Activated CD4-positive, alpha-beta T cell treated with anti-CD3 and anti-CD28 coated beads, Interleukin-2, amount 50 U/mL, for 1 hour (primary cell): ENCODE measurements around the gene LHFPL5.

Experiments used
- DNase-seq: peaks from one replicate; pipeline ENCODE4 v3.0.0-alpha.2; 2020

Gene LHFPL5

DNA sequence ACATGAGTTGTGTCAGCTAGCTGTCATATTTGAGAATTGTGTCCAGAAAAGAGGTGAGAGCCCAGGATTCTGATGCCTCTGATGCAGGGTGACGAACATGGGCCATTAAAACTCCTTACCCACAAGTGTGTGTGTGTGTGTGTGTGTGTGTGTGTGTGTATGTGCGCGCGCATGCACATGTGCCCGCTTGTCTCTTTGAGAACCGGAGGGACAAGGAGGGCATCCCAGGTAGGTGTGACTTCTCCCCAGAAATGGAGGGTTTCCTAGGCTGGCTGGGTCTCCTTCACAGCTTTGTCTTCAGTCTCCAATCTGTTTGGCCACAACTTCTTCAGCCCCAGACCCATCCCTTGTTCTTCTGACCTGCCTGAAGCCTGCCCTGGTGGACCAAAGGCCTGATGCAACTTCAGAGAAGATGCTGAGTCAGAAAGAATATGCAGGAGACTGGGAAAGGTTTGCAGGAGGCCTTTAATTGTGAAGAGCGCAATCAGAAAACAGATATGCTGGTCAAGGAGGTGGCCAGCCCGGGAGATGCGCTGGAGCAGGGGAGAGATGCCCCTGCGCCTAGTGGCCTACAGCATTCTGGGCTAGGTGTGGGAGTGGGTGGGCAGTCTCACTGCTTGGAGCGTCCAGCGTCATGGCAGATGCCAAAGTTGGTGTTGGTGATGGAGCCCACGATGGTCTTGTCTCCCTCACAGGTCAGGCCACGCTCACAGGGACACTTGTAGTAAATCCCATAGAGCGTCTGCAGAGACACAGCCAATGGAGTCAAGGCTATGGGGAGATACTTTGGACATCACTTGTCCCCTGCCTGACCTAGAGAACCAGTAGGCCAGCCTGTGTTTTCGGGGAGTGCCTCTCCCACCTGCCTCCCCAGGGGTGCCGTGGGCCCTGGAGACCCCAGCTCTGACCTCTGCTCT, 10.4 kb upstream of the LHFPL5 start:
- no peak for DNase-seq

DNA sequence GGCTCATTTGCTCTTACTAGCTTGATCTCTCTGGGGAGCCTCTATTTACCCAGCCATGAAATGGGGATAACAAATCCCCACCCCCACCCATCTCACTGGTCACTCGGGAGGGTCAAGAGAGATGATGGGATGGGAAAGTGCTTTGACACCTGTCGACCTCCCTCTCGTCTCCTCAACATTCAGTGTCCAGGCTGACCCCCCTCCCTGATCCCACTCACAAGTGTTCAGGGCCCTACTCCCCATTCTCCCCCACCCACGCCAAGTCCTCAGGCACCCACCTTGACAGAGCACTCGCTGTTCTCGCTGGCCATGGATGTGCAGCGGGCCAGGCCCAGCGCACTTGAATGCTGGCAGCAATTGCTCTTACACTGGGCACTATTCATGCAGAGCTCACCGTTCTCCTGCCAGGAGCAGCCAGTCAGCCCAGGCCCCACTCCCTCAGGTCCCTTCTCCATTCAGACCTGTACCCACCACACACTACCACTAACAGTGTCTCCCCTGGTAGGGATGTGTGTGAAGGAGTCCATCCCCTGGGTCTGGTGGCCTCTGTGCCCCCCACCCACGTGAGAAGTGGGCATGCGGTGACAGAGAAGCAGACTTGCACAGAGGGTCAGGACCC, 9.6 kb upstream of the LHFPL5 start:
- no peak for DNase-seq

DNA sequence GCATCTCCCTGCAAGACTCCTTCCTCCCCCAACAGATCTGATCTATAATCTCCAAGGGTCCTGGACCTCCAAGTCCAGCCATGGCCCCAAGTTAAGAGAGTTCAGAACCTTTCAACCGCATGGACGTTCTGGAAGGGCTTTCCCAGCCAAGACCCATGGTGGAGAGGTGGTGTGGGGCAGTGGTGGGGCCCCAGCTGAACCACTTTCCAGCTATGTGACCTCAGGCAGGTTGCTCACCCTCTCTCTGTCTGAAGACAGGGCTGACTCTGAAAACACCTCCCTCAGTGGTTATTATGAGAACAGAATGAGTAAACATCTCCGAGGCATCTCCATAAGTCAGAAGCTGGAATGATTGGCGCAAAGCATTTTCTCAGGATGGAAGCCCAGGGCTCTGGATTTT, 8.9 kb upstream of the LHFPL5 start:
- no peak for DNase-seq

DNA sequence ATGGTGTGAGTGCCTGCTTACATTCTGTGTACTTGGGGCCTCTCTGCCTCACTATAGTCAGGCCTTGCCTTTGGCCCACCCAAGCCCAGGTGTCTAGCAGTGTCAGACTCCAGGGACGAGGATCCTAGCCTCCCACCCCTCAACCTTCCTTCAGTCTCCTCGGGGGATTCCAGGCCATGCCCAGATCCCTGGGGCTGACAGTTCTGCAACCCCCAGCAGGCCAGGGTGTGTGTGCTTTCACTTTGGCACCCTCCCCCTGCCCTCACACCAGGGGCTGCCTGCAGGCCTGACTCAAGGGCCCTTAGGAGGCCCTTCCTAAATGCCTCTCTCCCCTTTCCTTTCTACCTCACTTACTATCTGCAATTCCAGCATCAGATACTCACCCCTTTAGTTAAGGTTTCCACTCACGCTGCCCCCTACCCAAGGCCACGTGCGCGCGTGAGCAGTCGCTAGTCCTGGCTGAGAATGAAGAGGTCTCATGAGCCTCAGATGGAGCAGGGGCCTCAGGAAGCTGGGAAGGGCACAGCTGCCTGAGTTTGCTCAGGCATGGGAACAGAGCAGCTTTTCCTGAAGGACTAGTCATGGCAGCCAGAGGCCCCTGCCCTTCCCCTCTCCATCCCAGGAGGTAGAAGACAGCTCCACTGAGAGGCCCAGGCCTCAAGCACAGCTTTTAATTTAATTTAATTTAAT, 7.2 kb upstream of the LHFPL5 start:
- no peak for DNase-seq

DNA sequence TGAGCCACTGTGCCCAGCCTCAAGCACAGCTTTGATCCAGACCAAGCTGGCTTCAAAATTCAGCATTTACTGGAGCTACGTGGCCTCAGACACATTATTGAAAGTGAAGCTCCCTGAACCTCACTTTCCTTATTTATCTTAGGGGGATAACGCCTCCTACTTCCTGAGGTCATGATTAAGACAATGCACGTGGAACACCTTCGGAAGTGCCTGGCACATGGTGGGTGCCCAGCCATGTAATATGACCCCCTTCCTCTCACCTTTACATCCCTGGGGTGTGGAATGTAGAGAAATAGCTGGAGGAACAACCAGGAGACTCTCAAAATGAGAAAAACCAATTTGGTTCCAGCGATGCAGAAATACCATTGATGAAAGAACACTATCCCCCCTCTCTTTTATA, 6.4 kb upstream of the LHFPL5 start:
- no peak for DNase-seq

- DNase-seq = no peak
These were observed 4.0 kb upstream of the LHFPL5 start for GRCh38 chr6:35801148-35801547.

DNA sequence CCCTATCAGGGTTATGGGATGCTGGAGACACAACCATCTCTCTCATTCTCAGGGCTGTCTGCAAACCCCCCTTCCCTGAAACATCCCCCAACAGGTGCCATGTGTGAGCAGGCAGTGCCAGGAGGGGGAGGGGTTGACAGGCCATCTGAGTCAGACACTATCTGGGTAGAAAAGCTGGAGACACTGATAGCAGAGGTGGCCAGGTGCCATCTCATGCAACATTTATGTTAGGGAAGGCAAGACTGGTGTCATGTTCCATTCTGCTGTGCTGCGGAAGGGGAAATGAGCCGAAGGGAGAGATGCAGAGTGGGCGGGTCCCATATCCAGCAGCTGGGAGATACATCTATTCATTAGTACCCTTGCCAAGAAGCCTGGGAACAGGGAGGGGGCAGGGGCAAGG, 3.5 kb downstream of the LHFPL5 start:
- no peak for DNase-seq

- DNase-seq = no peak
These were observed 4.7 kb downstream of the LHFPL5 start for GRCh38 chr6:35809809-35810208.

DNA sequence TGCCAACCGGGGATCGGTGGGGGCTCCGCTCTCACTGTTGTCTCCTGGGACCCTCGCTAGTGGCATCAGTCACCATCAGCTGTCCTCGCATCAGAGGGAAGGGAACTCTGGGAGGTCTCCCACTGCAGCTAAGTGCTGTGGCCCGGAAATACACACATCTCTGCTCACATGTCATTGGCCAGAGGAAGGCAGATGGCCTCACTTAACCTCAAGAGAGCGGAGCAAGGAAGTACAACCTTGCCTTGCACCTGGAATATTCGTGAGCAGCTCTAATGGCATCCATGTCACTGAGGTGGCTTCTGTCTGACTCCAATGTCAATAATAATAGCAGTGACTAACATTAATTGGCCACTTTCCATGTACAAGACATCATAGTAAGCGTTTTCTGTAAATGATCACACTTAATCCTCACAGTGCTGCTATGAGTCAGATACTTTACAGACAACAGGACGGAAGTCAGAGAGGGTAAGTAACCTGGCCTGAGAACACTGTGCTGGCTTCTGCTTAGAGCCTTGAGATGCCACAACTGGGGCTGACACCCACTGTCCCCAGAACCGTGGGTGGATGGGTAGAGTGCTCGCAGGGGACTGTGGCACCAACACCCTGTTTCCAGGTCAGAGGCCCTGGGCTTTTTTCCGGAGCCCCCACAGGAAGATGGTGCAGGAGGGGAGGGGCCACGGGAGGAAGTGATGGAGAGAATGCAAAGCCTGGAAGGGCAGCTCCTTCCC, 6.0 kb downstream of the LHFPL5 start:
- DNase-seq = no peak

DNA sequence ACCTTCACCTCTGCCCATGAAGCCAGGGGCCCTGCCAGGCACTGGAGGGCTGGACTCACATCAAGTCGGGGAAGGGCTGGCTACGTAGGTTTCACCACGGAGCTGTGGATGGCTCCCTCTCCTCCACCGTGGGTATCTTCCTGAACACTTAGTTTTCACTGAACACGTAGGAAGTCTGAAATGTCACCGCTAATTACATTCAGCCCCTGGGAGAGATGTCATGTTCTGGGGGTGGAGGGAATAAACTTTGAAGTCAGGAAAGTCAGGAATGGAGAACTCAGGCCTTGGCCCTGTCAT, 6.5 kb downstream of the LHFPL5 start:
- no peak for DNase-seq

GRCh38 chr6:35817515-35817914, 12.4 kb downstream of the LHFPL5 start:
- DNase-seq = no peak

DNA sequence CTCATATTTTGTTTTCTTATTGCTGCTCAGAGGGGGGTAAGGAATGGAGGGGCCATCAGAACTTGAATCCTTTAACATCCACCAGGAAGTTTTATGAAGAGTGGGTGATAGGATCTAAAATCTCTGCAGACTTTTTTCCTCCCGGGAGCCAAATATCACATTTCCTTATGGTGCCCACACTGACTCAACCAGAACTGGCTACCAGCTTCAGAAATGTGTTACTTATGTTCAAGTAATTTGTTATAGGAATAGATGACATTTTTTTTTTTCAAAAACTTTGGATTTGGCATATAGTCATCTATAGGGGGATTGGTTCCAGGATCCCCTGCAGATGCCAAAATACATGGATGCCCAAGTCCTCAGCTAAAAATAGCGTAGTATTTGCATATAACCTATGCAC, 18.4 kb downstream of the LHFPL5 start:
- no peak for DNase-seq

GRCh38 chr6:35824552-35825192, 19.5 kb downstream of the LHFPL5 start:
- no peak for DNase-seq

GRCh38 chr6:35829306-35829705, 24.2 kb downstream of the LHFPL5 start:
- no peak for DNase-seq

GRCh38 chr6:35831257-35832007, 26.3 kb downstream of the LHFPL5 start:
- DNase-seq = no peak

GRCh38 chr6:35833536-35833935, 28.4 kb downstream of the LHFPL5 start:
- no peak for DNase-seq

GRCh38 chr6:35839019-35839418, 33.9 kb downstream of the LHFPL5 start:
- no peak for DNase-seq

- no peak for DNase-seq
These were observed 37.2 kb downstream of the LHFPL5 start for GRCh38 chr6:35842381-35842780.

DNA sequence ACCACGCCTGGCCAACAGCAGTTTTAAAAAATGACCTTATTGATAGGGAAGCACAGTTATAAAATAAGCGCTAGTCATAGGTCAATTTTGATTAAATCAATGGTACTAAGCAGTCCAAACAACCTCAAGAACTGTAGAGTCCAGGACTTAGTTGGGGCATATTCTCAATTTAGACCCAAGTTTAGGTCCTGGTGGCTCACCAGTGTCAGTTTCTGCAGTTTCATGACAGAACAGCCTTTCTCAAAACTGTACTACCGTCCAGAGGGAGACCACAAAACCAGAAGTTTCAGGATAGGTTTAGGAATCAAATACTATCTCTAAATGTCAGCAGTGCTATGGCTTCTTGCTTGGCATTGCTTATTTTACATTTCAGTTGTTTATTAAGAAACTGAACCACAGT, 39.1 kb downstream of the LHFPL5 start:
- no peak for DNase-seq

DNA sequence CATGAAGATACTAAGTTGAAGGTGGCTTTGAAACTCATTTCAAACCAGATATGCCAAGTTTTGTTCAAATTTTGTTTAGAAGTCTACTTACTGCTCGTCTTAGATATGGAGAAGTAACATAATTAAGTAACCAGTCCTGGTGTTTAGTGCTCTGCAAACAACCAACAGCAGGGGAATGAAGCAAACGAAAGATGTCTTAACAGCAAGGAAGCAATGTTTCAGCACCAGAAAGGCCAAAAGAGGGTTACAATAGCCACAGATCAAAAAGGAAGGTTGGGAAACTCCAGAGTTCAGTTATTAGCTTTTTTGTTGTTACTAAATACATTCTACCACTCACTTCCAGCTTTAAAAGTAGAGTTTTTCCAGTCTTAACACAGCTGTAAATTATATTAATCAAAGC, 45.1 kb downstream of the LHFPL5 start:
- no peak for DNase-seq

DNA sequence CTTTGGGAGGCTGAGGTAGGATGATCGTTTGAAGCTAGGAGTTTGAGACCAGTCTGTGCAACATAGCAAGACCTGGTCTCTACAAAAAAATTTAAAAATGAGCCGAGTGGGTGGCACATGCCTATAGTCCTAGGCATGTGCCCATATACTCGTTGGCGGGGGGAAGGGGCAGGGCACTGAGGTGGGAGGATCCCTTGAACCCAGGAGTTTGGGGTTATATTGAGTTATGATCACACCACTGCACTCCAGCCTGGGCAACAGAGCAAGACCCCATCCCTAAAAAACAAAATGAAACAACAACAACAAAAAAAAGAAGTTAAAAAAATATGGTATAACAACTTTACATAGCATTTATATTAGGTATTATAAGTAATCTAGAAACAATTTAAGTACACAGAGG, 47.8 kb downstream of the LHFPL5 start:
- no peak for DNase-seq

GRCh38 chr6:35856250-35856649, 51.1 kb downstream of the LHFPL5 start:
- DNase-seq = no peak
